ENCODE data around the gene SYCN. TPM values are rescaled to one million over a fixed set of nuclear protein-coding genes. Genes with fewer than 3 reads are reported as not detected.
"Not testable (repeated sequence)": the region's sequence is repeated elsewhere in the genome, so short reads cannot be mapped to it uniquely, and the experiment has no call there.

Gene SYCN
- polyA plus RNA-seq, 4 donors: not detected

- no peak for DNase-seq (ENCODE audit: low read depth in 4 of 4, low spot score in 3 of 4)
Observed at GRCh38 chr19:39230096-39230764, 26.2 kb upstream of the SYCN start.

DNA sequence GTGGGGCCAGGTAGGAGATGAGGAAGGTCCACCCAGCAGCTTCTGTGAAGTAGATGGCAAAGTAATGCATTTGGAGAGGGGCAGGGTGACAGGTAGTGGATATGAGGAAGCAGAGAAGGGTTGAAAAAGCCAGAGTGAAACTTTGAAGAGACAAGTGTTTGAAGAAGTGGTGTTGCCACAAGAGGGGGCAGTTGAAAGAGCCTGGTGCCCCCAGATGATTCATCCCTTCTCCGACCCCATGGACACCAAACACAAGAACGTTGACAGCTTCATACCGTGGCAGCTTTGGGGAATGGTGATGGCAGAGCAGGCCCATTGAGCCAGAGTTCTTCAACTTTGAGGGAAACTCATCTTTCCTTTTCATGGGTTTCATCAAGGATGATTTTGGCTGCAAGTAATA is 20.8 kb upstream of the SYCN start:
- no peak for DNase-seq (ENCODE audit: low read depth in 4 of 4, low spot score in 3 of 4)

DNA sequence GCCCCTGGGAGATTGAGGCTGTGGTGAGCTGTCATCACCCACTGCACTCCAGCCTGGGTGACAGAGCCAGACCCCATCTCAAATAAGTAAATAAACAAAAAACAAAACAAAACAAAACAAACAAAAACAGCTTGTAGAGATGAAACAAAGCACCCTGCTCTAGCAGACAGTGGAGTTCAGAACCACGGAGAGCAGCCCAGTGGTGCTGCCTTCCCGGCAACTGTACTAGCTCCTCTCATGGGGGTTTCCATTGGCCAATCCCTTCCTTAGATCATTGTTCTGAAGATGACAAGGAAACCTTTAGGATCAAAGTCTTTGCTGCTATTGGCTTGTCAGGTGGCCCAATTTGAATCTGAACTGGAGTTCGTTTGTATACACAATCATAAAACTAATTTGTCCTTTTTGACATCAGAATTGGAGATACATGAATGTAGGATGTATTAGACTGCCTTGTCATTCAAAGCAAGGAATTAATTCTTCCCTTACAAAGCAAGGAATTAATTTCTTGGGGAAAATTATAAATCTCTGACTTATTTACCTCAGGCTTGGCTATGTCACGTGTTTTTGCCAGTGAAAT is 19.7 kb upstream of the SYCN start:
- no peak for DNase-seq (ENCODE audit: low read depth in 4 of 4, low spot score in 3 of 4)

GRCh38 chr19:39219108-39219507 is 15.0 kb upstream of the SYCN start:
- DNase-seq (ENCODE audit: low read depth in 4 of 4, low spot score in 3 of 4): not testable (repeated sequence)

DNA sequence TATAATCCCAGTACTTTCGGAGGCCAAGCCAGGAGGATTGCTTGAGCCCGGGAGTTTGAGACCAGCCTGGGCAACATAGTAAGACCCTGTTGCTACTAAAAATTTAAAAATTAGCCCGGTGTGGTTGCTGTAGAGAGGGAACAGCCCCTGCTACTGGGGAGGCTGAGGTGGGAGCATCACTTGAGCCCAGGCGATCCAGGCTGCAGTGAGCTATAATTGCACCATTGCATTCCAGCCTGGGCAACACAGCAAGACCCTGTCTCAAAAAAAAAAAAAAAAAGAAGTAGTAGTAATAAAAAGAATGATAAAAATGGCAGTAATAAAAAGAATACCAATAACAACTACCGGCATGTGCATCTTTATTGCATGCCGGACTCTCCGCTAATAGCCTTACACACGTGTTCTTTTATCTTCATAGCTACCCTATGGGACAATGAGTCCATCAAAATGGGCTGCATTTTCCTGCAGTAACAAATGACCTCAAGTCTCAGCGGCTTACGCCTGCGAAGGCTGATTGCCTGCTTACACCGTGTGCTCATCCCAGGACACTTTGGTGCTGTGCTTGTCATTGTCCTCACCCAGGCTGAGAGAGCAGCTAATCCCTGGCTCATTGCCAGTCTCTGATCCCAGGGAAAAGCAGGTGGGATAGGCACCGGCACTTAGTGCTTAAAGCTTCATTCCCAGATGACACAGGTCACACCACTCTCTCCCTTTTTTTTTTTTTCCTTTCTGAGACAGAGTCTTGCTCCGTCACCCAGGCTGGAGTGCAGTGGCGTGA is 14.4 kb upstream of the SYCN start:
- DNase-seq (ENCODE audit: low read depth in 4 of 4, low spot score in 3 of 4): no peak

DNA sequence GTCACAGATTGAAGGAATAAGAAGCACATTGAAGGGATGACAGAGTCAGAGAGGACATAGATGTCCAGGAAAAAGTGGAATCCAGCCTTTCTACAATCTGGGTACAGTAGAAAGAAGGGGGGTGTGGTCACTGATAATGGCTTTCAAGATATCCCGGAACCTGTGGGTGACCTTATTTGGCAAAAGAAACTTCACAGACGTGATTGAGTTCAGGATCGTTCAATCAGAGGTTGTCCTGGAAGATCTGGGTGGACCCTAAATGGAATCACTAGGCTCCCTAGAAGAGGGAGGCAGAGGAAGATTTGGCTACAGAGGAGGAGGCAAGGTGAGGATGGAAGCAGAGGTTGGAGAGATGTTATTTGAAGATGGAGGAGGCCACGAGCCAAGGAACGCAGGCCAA is 13.0 kb upstream of the SYCN start:
- DNase-seq (ENCODE audit: low read depth in 4 of 4, low spot score in 3 of 4): no peak

DNA sequence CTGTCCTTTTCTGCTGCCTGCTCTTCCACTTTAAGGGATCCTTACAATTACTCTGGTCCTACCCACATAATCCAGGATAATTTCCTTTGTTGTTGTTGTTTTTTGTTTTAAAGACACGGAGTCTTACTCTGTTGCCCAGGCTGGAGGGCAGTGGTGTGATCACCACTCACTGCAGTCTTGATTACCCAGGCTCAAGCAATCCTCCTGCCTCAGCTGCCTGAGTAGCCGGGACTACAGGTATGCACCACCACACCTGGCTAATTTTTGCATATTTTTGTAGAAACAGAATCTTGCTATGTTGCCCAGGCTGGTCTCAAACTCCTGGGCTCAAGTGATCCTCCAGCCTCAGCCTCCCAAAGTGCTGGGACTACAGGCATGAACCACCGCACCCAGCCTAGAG is 11.3 kb upstream of the SYCN start:
- not testable (repeated sequence) for DNase-seq (ENCODE audit: low read depth in 4 of 4, low spot score in 3 of 4)

- DNase-seq (ENCODE audit: low read depth in 4 of 4, low spot score in 3 of 4): no peak
Observed at GRCh38 chr19:39212375-39212742, 8.3 kb upstream of the SYCN start.

DNA sequence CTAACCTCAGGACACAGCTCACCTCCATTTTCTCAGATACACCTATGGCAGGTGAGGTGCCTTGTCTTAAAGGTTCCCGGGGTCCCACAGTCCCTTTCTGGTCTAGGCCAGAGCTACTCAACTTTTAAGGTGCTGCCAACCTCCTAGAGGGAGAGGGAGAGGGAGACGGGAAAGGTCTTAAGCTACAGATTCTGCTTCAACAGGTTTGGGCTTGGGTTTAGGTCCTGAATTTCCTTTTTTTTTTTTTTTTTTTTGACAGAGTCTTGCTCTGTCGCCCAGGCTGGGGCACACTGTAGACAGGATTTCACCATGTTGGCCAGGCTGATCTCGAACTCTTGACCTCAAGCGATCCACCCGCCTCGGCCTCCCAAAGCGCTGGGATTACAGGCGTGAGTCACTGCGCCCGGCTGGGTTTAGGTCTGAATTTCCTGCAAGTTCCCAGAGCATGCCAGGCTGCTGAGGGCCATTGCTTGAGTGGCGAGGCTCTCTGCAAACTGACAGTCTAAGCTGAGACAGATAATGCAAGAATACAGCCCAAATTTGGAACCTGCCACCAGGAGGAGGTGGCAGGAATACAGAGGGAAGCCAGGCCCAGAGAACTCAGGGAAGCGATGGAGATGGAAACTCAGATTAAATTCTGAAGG is 7.8 kb upstream of the SYCN start:
- DNase-seq (ENCODE audit: low read depth in 4 of 4, low spot score in 3 of 4): no peak

DNA sequence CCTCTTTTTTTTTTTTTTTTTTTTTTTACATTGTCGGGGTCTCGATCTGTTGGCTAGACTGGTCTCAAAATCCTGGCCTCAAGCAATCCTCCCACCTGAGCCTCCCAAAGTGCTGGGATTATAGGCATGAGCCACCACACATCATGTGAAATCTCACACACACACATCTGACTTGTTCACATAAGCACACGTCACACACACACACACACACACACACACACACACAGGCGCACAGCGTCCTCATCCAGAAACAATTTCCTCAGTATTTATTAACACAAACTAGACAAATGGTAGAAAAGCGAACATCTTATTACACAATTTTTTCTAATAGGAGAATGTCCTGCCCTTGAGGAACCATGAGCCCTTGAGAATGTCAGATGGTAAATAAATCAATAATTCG is 5.1 kb upstream of the SYCN start:
- DNase-seq (ENCODE audit: low read depth in 4 of 4, low spot score in 3 of 4): no peak

- no peak for DNase-seq (ENCODE audit: low read depth in 4 of 4, low spot score in 3 of 4)
Observed at GRCh38 chr19:39208175-39208795, 4.2 kb upstream of the SYCN start.

DNA sequence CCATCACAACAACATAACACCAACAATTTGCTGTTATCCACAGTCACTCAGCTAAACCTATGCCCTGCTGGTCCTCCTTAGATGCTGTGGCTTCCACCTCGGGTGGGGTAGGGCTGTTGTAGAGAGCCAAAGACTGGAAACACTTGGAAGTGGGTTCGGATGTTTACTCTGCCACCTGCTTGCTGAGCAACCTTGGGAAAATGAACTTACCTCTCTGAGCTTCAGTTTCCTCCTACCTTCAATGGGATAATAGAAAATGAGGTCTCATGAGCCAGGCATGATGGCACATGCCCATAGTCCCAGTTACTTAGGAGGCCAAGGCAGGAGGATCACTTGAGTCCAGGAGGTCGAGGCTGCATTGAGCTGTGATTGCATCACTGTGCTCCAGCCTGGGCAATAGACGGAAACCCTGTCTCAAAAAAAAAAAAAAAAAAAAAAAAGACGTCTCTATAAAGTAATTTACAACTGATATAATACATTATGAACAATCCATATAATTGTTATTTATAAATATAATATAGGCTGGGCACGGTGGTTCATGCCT is 3.3 kb upstream of the SYCN start:
- DNase-seq (ENCODE audit: low read depth in 4 of 4, low spot score in 3 of 4): no peak

- DNase-seq (ENCODE audit: low read depth in 4 of 4, low spot score in 3 of 4): no peak
Observed at GRCh38 chr19:39206122-39206521, 2.1 kb upstream of the SYCN start.

DNA sequence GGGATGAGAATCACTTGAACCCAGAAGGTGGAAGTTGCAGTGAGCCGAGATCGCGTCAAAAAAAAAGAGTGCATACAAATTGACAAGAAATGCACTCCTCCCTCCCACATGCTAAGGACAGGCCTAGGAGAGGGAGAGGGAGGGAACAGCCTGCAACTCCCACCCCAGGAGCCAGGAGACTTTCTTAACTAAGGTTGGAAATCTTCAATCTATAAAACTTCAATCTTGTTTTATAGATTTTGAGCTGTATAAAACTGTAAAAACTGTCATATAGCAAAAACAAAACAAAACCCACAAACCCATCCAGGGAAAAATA is 1.3 kb upstream of the SYCN start:
- no peak for DNase-seq (ENCODE audit: low read depth in 4 of 4, low spot score in 3 of 4)

DNA sequence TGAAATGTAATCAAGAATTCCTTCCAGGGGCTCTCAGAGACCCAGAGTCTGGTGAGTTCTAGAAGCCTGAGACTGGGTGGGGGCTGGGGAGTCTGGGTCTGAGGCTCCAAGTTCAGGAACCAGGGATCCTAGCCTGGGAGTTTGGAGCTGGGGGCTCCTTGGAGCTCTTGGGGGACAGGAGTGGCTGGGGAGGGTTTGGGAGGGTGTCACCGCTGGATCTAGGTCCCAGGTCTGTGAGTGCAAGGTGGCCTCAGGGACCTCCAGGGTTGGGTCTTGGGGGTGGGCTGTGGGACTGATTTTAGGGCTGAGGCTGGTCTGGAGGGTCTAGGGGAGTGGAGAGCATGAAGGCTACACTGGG is 1.1 kb downstream of the SYCN start:
- DNase-seq (ENCODE audit: low read depth in 4 of 4, low spot score in 3 of 4): no peak

GRCh38 chr19:39200803-39201115 is 3.3 kb downstream of the SYCN start:
- no peak for DNase-seq (ENCODE audit: low read depth in 4 of 4, low spot score in 3 of 4)

- DNase-seq (ENCODE audit: low read depth in 4 of 4, low spot score in 3 of 4): no peak
Observed at GRCh38 chr19:39200066-39200802, 3.8 kb downstream of the SYCN start.

DNA sequence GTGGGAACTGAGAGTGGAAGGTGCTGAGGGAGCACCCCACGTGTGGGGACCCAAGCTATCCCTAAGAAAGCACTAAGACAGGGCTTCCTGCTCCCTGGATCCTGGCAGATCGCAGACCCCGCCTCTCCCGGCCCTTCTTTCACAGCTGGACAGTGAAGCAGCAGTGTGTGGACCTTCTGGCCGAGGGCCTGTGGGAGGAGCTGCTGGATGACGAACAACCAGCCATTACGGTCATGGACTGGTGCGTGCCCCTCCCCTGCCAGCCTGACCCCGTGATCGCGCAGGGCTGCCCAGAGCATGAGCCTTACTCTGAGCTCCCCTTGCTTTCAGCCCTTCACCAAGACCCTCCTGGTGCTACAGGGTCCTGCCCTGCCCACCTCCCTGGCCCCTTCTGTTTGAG is 5.0 kb downstream of the SYCN start:
- DNase-seq (ENCODE audit: low read depth in 4 of 4, low spot score in 3 of 4): peak in 3 of 4 donors; percentile 54 to 65 (median 62)

DNA sequence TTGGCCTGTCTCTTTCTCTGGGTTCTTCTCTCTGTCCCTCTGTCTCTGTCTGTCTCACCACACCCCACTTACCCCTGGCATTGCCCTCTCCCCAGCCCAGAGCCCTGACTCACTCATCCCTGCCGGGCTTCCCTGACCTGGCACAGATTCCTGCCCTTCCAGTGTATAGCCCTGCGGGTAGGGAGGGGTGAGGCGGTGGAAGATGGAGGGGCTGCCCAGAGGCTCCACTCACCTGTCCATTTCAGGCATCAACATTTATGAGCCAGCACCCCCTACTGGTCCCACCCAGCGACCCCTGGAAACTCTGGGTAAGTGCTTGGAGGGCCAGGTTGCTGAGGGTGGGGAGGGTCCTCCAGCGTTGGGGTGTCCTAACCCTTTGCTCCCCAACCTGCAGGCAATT is 6.3 kb downstream of the SYCN start:
- no peak for DNase-seq (ENCODE audit: low read depth in 4 of 4, low spot score in 3 of 4)

- DNase-seq (ENCODE audit: low read depth in 4 of 4, low spot score in 3 of 4): no peak
Observed at GRCh38 chr19:39196860-39197562, 7.1 kb downstream of the SYCN start, which contains the start of gene NCCRP1. NCCRP1 (plus strand) TSS chr19:39196964; CDS start chr19:39196983, 19 bp downstream.
